HL-60 (cell line): Measurements from ENCODE around the gene SLC38A8.

Experiments
- DNase-seq, 2 experiments: peaks; one replicate each; pipeline ENCODE4 v3.0.0-alpha.2; 2010 to 2020; ENCODE audit warnings: low read depth in 1 of 2, low spot score in 1 of 2
- H3K27ac ChIP-seq: fragments of 250-450 bp; sonication (Bioruptor Pico); replicated peaks from 2 replicates; pipeline ENCODE4 v1.5.1; 2020; ENCODE audit warnings: mild to moderate bottlenecking, moderate library complexity
- H3K27me3 ChIP-seq: fragments of 250-450 bp; sonication (Bioruptor Pico); 2 replicates; pipeline ENCODE4 v1.5.1; 2021; ENCODE audit warnings: mild to moderate bottlenecking, moderate library complexity; ENCODE audit not compliant: insufficient read depth, poor library complexity, severe bottlenecking
- H3K4me3 ChIP-seq: replicated peaks from 2 replicates; pipeline ENCODE4 v1.5.1; 2011; ENCODE audit warnings: mild to moderate bottlenecking, control low read depth, low read length; ENCODE audit not compliant: insufficient read depth
- CTCF ChIP-seq: IDR thresholded peaks from one replicate; pipeline ENCODE4 v1.5.1; 2011; ENCODE audit warnings: low read length, control low read depth, inconsistent platforms; ENCODE audit not compliant: insufficient read depth
- GABPA ChIP-seq: IDR thresholded peaks from 2 replicates; pipeline ENCODE4 v1.6.1; 2012; ENCODE audit warnings: low read depth
- POLR2AphosphoS5 ChIP-seq: IDR thresholded peaks from 2 replicates; pipeline ENCODE4 v1.6.1; 2012; ENCODE audit warnings: low read depth
- REST ChIP-seq: IDR thresholded peaks from 2 replicates; pipeline ENCODE4 v1.6.1; 2012; ENCODE audit warnings: low read depth; ENCODE audit not compliant: insufficient replicate concordance
- SPI1 ChIP-seq: IDR thresholded peaks from 2 replicates; pipeline ENCODE4 v1.6.1; 2012; ENCODE audit warnings: low read depth, mild to moderate bottlenecking, borderline replicate concordance

Gene SLC38A8

DNA sequence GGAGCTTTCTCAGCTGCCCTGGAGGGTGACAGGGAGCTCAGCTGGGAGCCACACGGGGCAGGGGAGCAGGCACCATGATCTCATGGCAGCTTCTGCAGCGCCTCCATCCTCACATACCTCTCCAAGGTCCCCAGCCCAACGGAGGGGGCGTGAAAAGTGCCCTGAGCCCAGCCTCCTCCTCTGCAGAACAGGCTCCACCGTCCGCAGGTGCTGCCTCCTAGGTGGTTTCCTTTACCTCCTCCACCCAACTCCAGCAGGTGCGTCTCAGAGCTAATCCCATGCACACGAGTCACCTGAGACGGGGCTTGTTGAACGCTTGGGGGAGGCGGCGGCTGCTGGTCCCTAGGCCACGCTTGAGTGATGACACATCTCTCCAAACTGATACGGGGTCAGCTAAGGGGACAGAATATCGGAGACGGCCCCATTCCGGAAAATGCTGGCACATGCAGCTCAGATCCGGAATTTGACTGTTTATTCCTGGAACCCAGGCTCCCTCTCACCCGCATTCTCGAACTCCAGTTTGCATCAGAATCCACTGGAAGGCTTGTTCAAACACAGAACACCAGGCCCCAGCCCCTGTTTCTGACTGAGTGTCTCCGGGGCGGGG is 387 bp upstream of the SLC38A8 start:
- Histone ChIP-seq H3K27ac (no peak overlapping the region), H3K27me3 (peaks cover 36% of the 10 kb centered on the region), H3K4me3 (no peak overlapping the region)
- TF ChIP-seq CTCF (no peak), GABPA (no peak), SPI1 (no peak)
- DNase-seq = no peak

DNA sequence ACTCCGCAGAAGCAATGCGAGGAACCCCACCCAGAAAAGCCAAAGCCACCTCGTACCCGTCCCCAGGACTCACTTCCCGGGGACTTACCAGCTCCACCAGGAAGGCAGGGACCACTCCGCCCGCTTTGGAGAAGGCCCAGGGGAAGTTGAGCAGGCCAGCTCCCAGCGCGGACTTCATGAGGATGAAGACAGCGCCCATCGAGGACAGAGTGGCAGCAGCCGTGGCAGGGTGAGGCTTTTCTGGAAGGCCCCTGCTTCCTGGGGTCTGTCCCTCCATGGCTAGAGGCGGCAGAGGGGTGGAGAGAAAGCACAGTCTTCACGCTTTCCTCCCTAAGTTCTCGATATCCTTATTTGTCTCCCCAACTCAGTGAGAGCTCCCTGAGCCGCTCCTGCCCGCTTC is 714 bp downstream of the SLC38A8 start:
- H3K27me3 ChIP-seq = peaks cover 36% of the 10 kb centered on the region
- DNase-seq = no peak
- TF ChIP-seq REST (no peak), POLR2AphosphoS5 (no peak), SPI1 (no peak), GABPA (no peak), CTCF (no peak)

GRCh38 chr16:84040823-84041820 is 1.5 kb downstream of the SLC38A8 start:
- DNase-seq = no peak
- H3K27me3 ChIP-seq = peaks cover 36% of the 10 kb centered on the region
- no peak for TF ChIP-seq POLR2AphosphoS5
- TF ChIP-seq CTCF = no peak
- no peak for TF ChIP-seq GABPA
- no peak for TF ChIP-seq SPI1
- no peak for TF ChIP-seq REST
- no peak overlapping the region for H3K4me3 ChIP-seq
- H3K27ac ChIP-seq = no peak overlapping the region

More for the DNA sequence above, 714 bp downstream of the SLC38A8 start:
- no peak overlapping the region for H3K4me3 ChIP-seq
- no peak overlapping the region for H3K27ac ChIP-seq
